ENCODE results near the gene GPN2.
"Not testable (repeated sequence)": the region's sequence is repeated elsewhere in the genome, so short reads cannot be mapped to it uniquely, and the experiment has no call there.

Gene GPN2

GRCh38 chr1:26887125-26887524, 3.0 kb downstream of the GPN2 start:
- ATAC-seq, result peak; percentile 25; the same call in 2 of the 3 replicates
- TF ChIP-seq ZNF70 (CRISPR knock-in tag; IDR thresholded peaks at IDR 0.05), result no peak
- no peak for TF ChIP-seq ARNTL (CRISPR knock-in tag; IDR thresholded peaks at IDR 0.05; ENCODE audit: borderline replicate concordance, low read depth)
- TF ChIP-seq PPARA (CRISPR knock-in tag; IDR thresholded peaks at IDR 0.05; ENCODE audit: borderline replicate concordance), result no peak
- TF ChIP-seq ZFP30 (CRISPR knock-in tag; IDR thresholded peaks at IDR 0.05), result no peak
- TF ChIP-seq RARB (CRISPR knock-in tag; IDR thresholded peaks at IDR 0.05), result no peak
- TF ChIP-seq ZFP3 (CRISPR knock-in tag; IDR thresholded peaks at IDR 0.05), result no peak
- TF ChIP-seq, protein P1, sequence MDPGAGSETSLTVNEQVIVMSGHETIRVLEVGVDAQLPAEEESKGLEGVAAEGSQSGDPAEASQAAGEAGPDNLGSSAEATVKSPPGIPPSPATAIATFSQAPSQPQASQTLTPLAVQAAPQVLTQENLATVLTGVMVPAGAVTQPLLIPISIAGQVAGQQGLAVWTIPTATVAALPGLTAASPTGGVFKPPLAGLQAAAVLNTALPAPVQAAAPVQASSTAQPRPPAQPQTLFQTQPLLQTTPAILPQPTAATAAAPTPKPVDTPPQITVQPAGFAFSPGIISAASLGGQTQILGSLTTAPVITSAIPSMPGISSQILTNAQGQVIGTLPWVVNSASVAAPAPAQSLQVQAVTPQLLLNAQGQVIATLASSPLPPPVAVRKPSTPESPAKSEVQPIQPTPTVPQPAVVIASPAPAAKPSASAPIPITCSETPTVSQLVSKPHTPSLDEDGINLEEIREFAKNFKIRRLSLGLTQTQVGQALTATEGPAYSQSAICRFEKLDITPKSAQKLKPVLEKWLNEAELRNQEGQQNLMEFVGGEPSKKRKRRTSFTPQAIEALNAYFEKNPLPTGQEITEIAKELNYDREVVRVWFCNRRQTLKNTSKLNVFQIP (CRISPR knock-in tag; IDR thresholded peaks at IDR 0.05; ENCODE audit: borderline replicate concordance, low read depth), result no peak
- TF ChIP-seq TSHZ2 (CRISPR knock-in tag; IDR thresholded peaks at IDR 0.05), result no peak
- TF ChIP-seq, protein P2, sequence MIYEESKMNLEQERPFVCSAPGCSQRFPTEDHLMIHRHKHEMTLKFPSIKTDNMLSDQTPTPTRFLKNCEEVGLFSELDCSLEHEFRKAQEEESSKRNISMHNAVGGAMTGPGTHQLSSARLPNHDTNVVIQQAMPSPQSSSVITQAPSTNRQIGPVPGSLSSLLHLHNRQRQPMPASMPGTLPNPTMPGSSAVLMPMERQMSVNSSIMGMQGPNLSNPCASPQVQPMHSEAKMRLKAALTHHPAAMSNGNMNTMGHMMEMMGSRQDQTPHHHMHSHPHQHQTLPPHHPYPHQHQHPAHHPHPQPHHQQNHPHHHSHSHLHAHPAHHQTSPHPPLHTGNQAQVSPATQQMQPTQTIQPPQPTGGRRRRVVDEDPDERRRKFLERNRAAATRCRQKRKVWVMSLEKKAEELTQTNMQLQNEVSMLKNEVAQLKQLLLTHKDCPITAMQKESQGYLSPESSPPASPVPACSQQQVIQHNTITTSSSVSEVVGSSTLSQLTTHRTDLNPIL (CRISPR knock-in tag; IDR thresholded peaks at IDR 0.05; ENCODE audit: low read depth), result no peak
- no peak for TF ChIP-seq OSR1 (CRISPR knock-in tag; IDR thresholded peaks at IDR 0.05)

- no peak for TF ChIP-seq RARB (CRISPR knock-in tag; IDR thresholded peaks at IDR 0.05)
- TF ChIP-seq BACH2 (CRISPR knock-in tag; IDR thresholded peaks at IDR 0.05; ENCODE audit: borderline replicate concordance), result no peak
- TF ChIP-seq ZC3H10 (CRISPR knock-in tag; IDR thresholded peaks at IDR 0.05), result no peak
- TF ChIP-seq ARNTL (CRISPR knock-in tag; IDR thresholded peaks at IDR 0.05; ENCODE audit: borderline replicate concordance, low read depth), result no peak
- ATAC-seq, result no peak
Measured at GRCh38 chr1:26882696-26883463, 7.2 kb downstream of the GPN2 start.

GRCh38 chr1:26881611-26882010, 8.5 kb downstream of the GPN2 start:
- not testable (repeated sequence) for ATAC-seq

- ATAC-seq, result no peak
- TF ChIP-seq, protein P3, sequence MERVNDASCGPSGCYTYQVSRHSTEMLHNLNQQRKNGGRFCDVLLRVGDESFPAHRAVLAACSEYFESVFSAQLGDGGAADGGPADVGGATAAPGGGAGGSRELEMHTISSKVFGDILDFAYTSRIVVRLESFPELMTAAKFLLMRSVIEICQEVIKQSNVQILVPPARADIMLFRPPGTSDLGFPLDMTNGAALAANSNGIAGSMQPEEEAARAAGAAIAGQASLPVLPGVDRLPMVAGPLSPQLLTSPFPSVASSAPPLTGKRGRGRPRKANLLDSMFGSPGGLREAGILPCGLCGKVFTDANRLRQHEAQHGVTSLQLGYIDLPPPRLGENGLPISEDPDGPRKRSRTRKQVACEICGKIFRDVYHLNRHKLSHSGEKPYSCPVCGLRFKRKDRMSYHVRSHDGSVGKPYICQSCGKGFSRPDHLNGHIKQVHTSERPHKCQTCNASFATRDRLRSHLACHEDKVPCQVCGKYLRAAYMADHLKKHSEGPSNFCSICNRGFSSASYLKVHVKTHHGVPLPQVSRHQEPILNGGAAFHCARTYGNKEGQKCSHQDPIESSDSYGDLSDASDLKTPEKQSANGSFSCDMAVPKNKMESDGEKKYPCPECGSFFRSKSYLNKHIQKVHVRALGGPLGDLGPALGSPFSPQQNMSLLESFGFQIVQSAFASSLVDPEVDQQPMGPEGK (CRISPR knock-in tag; IDR thresholded peaks at IDR 0.05; ENCODE audit: borderline replicate concordance), result no peak
- no peak for TF ChIP-seq ARNTL (CRISPR knock-in tag; IDR thresholded peaks at IDR 0.05; ENCODE audit: borderline replicate concordance, low read depth)
- TF ChIP-seq SNAI2 (CRISPR knock-in tag; IDR thresholded peaks at IDR 0.05), result no peak
- TF ChIP-seq ZNF8 (CRISPR knock-in tag; IDR thresholded peaks at IDR 0.05), result no peak
- TF ChIP-seq TCF4 (CRISPR knock-in tag; IDR thresholded peaks at IDR 0.05; ENCODE audit: borderline replicate concordance), result no peak
- TF ChIP-seq, protein P4, sequence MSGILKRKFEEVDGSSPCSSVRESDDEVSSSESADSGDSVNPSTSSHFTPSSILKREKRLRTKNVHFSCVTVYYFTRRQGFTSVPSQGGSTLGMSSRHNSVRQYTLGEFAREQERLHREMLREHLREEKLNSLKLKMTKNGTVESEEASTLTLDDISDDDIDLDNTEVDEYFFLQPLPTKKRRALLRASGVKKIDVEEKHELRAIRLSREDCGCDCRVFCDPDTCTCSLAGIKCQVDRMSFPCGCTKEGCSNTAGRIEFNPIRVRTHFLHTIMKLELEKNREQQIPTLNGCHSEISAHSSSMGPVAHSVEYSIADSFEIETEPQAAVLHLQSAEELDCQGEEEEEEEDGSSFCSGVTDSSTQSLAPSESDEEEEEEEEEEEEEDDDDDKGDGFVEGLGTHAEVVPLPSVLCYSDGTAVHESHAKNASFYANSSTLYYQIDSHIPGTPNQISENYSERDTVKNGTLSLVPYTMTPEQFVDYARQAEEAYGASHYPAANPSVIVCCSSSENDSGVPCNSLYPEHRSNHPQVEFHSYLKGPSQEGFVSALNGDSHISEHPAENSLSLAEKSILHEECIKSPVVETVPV (CRISPR knock-in tag; IDR thresholded peaks at IDR 0.05), result no peak
- no peak for TF ChIP-seq TSHZ2 (CRISPR knock-in tag; IDR thresholded peaks at IDR 0.05)
- no peak for TF ChIP-seq ZC3H10 (CRISPR knock-in tag; IDR thresholded peaks at IDR 0.05)
- TF ChIP-seq, protein P2 (CRISPR knock-in tag; IDR thresholded peaks at IDR 0.05; ENCODE audit: low read depth), result no peak
- no peak for TF ChIP-seq ISL1 (CRISPR knock-in tag; IDR thresholded peaks at IDR 0.05)
- TF ChIP-seq ZFP30 (CRISPR knock-in tag; IDR thresholded peaks at IDR 0.05), result no peak
- no peak for TF ChIP-seq OSR1 (CRISPR knock-in tag; IDR thresholded peaks at IDR 0.05)
- TF ChIP-seq ZNF70 (CRISPR knock-in tag; IDR thresholded peaks at IDR 0.05), result no peak
- TF ChIP-seq BACH2 (CRISPR knock-in tag; IDR thresholded peaks at IDR 0.05; ENCODE audit: borderline replicate concordance), result no peak
- TF ChIP-seq, protein P1 (CRISPR knock-in tag; IDR thresholded peaks at IDR 0.05; ENCODE audit: borderline replicate concordance, low read depth), result no peak
Measured at GRCh38 chr1:26879793-26880192, 10.3 kb downstream of the GPN2 start.

All from SK-N-SH treated with all-trans-retinoic acid at 6 μM for 48 hours (cell line).